Stimulated activated CD8-positive, alpha-beta memory T cell treated with anti-CD3 and anti-CD28 coated beads, Interleukin-7, amount 100 ng/mL, for 1 hour (primary cell): ENCODE measurements around the gene CD37.
A peak's percentile ranks its signal among the peaks of the same experiment; 100 is the strongest.
"Not testable (repeated sequence)": the region's sequence is repeated elsewhere in the genome, so short reads cannot be mapped to it uniquely, and the experiment has no call there.

ENCODE experiments used
- DNase-seq, 2 donors: peaks; one replicate each; pipeline ENCODE4 v3.0.0-alpha.2; 2020; ENCODE audit warnings: low read depth in 2 of 2

Gene CD37, protein sequence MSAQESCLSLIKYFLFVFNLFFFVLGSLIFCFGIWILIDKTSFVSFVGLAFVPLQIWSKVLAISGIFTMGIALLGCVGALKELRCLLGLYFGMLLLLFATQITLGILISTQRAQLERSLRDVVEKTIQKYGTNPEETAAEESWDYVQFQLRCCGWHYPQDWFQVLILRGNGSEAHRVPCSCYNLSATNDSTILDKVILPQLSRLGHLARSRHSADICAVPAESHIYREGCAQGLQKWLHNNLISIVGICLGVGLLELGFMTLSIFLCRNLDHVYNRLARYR

DNA sequence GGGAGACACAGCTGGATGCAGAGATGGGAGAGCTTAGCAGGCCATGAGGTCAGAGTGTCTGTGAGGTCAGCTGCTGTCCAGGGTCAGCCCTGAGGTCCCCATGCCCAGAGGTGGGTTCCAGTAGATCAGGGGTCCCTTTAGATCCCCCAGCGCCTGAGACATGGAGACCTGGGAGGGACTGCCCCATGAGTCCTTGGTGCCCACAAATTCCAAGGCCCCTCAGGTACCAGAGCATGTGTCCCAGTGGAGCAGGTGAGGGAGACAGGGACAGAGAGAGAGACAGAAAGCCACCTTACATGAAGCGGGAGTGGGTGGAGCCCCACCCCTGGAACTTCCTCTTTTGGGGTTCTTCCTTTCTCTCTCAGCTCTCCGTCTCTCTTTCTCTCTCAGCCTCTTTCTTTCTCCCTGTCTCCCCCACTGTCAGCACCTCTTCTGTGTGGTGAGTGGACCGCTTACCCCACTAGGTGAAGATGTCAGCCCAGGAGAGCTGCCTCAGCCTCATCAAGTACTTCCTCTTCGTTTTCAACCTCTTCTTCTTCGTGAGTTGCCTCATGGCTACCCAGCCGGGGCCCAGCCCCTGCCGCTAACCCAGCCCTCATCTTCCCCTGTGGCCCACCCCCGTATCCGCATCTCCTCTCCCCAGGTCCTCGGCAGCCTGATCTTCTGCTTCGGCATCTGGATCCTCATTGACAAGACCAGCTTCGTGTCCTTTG, at the start of gene CD37:
Gene CD37 (plus strand): TSS at position 336 of the 713 bp plus-strand sequence. CDS start 135 bp downstream, at position 471.
- peak in 1 of 2 donors; percentile 30 for DNase-seq

DNA sequence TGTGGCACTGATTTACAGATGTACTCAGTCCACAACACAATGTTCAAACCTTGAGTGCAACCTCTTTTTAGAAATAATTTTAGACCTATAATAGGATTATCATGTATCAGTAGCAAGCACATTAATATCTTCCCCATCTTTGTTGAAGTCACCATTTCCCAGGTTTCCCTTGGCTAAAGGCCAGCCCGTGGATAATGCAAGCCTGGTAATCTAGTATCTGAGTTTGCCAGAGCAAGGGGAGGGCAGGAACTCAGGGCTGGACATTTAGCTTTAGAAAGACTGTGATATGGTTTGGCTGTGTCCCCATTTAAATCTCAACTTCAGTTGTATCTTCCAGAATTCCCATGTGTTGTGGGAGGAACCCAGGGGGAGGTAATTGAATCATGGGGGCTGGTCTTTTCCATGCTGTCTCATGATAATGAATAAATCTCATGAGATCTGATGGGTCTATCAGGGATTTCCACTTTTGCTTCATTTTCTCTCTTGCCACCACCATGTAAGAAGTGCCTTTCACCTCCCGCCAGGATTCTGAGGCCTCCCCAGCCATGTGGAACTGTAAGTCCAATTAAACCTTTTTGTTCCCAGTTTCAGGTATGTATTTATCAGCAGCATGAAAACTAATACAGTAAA, 48.0 kb upstream of the CD37 start:
- DNase-seq: no peak

DNA sequence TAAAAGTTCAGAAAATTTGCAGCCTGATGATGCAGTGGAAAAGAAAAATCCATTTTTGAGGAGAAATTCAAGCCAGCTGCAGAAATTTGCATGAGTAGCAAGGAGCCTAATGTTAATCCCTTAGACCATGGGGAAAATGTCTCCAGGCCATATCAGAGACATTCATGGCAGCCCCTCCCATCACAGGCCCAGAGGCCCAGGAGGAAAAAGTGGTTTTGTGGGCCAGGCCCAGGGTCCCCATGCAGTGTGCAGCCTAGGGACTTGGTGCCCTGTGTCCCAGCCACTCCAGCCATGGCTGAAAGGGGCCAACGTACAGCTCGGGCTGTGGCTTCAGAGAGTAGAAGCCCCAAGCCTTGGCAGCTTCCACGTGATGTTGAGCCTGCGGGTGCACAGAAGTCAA, 47.0 kb upstream of the CD37 start:
- not testable (repeated sequence) for DNase-seq

DNA sequence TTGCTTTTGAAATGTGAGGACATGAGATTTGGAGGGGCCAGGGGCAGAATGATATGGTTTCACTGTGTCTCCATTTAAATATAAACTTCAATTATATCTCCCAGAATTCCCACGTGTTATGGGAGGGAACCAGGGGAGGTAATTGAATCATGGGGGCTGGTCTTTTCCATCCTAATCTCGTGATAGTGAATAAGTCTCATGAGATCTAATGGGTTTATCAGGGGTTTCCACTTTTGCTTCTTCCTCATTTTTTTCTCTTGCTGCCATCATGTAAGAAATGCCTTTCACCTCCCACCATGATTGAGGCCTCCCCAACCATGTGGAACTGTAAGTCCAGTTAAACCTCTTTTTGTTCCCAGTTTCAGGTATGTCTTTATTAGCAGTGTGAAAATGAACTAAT, 45.9 kb upstream of the CD37 start:
- DNase-seq: not testable (repeated sequence)

DNA sequence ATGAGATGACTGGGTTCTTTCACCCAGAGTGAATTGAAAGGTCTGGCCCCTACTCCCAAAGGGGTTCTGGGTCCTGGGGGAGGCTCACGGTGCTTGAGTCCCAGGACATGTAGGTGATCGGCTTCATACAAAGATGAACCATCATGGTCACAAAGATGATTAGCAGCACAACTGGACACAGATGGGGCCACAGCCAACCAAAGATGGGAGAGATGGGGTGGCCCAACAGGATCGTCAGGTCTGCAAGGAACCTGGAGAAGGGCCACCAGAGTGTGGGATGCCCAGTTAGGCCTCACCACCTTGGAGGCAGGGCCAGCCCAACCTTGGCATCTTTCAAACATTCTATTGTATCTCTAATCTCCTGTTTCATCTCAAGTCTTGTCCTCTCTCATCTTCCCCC, 44.7 kb upstream of the CD37 start:
- no peak for DNase-seq

DNA sequence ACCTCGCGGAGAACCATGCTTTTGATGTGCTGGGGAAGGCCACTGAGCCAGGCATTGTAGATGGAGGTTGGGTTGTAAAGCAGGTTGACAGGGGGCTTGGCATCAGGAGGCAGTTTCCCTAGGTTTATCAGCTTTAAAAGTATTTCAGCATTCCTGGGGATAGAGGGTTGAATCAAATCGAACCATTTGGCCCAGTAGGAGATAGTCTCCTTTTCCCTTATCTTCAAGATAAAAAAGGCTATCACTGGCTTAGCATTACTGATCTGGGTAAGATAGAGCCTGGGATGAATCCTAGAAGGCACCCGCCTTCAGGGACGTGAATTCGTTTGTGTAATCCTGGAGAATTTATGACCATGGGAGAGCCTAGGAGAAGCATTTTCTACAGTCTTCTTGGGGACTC, 40.8 kb upstream of the CD37 start:
- no peak for DNase-seq

DNA sequence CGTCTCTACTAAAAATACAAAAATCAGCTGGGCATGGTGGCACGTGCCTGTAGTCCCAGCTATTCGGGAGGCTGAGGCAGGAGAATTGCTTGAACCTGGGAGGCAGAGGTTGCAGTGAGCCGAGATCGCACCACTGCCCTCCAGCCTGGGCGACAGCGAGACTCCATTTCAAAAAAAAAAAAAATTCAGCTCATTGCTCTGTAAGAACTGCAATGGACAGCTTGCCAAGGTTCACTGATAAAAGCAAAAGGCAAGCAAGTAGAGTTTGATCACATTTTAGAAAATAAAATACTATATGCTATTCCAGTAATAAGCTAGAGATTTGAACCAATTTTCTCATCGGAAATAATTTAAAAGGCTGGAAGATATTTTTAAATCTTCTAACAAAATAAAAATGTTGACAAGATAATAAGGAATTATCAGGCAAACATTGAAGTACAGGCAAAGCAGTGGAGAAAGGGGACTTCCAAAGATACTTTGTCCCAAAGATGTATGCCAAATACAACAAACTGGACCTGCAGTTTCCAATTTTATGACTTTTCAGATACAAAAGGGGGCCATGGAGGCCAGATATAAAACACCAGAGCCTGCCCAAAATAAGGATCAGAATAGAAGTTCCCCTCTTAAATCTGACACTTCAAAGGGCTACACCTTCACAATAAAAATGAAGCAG, 39.9 kb upstream of the CD37 start:
- no peak for DNase-seq

DNA sequence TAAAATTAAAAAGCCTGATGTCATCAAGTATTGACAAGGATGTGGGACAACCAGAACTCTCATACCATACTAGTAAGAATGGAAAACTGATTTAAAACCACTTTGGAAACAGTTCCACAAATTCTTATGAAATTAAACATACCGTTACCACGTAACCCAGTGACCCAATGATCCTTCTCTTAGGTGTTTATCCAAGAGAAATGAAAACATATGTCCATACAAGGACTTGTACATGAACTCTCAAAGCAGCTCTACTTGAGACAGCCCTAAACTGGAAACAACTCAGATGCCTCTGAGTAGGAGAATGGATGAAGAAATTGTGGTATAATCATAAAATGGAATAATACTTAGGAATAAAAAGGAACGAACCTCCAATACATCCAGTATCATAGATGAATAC, 37.8 kb upstream of the CD37 start:
- DNase-seq: no peak

DNA sequence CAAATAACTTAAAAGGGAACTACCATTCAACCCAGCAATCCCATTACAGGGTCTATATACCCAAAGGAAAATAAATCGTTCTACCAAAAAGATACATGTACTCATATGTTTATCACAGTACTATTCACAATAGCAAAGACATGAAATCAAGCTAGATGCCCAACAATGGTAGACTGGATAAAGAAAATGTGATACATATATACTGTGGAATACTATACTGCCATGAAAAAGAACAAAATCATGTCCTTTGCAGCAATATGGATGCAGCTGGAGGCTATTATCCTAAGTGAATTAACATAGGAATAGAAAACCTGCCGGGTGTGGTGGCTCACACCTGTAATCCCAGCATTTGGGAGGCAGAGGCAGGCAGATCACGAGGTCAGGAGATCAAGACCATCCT, 36.6 kb upstream of the CD37 start:
- not testable (repeated sequence) for DNase-seq

DNA sequence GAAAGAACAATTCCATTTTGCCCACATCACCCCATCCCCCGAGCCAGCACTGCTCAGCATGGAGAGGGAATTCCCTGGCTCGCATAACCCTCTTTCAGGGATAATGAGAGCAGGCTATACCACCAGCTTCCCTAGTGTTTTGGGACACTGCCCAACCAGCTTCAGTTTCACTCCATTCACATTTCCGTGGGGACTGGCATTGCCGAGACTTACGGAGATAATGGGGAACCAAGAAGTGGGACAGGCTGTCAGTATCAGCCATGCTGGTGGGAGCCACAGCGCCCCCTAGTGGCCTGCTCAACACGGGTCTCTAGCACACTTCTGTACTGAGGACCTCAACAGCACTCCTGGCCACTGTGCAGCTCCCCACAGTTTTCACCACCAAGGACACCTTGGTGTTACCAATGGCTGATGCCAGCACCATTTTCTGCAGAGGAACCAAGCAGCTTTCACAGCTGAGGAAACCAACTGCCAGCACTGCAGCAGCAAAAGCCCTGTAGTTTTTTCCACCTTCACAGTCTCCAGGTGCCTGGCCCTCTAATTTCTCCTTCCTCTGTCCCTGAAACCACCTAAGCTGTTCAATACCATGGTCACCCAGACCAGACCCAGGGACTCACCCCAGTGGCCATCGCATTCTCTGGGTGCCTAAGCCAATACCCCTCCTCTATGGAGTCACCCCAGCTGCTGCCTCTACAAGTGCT, 33.9 kb upstream of the CD37 start:
- peak; percentile 41 to 72 for DNase-seq

DNA sequence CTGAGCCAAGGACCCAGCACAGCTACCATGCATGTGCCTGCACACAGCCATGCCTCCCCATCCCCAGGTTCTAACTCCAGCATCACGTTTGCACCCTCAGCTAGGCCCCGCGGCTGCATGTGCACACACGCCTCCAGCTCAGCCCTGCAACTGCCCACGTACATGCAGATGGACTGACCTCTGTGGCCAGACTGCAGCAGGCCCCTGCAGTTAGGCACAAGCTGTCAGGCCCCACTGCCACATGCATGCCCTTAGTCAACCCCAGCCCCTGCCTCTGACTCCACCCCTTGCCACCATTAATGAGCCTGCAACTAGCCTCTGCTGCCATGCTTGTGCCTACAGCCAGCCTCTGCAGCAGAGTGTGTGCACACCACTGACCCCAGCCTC, 33.3 kb upstream of the CD37 start:
- DNase-seq: no peak

DNA sequence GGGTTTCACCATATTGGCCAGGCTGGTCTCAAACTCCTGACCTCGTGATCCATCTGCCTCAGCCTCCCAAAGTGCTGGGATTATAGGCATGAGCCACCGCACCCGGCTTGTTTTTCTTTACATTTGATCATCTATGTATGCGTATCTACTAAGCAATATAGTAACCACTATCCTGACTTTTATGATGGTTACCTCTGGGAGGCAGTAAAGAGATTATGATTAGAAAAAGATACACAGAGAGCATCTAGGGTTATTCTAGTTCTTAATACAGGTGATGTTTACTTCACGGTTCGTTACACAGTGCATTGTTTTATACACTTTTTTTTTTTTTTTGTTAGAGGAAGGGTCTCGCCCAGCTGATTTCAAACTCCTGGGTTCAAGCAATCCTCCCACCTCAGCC, 28.5 kb upstream of the CD37 start:
- DNase-seq: not testable (repeated sequence)

DNA sequence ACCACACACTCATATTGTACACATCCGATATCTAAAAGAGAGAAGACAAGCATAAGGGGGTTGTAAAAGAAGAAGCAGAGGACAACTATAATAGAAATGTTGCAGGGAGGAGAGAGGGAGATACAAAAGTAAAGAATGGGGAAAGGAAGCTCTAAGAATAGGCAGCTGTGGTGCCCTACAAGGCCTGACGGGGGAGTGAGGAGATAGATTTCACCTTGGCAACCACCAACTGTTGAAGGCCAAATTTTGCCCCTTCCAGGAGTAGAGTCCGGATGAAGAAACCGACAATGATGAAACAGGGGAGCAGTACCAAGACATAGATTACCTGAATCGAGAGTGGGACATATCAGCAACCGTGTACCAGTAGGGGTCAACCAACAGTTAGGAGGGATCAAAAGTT, 26.1 kb upstream of the CD37 start:
- no peak for DNase-seq

DNA sequence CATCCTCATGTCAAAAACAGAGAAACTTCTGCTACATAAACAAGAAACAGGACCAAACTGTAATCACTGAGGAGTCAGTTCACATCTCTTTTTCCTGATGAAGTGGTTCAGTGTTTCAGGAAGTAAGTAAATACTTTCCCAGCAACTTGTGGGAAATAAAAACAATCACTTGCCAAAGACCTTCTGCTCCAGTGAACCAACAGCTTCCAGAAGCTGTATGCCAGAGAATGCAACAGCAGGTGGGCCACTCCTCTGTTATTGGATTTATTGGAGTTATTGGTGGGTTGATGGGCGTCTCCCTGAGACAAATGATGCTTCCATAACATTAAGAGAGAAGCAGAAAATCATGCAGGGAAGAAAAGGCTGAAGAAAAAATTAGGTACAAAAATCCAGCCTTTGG, 20.1 kb upstream of the CD37 start:
- no peak for DNase-seq

DNA sequence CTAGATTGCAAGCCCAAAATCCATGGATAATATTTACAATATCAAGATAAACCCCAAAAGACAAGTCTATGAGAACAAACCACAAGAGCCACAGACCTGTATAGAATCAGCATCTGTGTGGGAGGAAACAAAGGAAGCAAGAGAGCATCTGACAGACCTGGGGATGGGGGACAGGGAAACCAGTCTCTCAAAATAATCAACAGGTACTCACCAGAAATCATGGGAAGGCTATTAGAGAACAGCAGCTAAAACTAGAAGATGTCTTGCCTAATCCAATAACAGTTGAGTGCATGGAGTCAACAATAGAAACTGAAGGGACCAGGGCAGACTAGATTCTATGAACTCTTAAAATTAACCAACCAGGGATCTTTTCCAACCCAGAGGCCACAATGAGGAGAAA, 18.9 kb upstream of the CD37 start:
- DNase-seq: no peak

DNA sequence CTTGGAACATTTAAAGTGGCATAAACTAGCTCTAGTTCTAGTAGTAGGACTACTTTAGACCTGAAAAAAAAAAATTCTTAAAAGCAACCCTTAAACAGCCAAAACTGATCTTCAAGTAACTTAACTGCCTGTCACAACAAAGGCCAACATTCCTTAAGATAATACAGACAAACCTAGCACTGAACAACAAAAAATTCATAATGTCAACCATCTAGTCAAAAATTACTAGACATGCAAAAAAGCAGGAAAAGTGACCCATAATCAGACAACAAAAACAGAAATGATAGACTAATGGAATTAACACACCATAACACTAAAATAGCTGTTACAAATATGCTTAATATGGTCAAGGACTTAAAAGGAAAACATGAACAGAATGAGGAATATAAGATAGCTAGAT, 16.9 kb upstream of the CD37 start:
- DNase-seq: no peak

DNA sequence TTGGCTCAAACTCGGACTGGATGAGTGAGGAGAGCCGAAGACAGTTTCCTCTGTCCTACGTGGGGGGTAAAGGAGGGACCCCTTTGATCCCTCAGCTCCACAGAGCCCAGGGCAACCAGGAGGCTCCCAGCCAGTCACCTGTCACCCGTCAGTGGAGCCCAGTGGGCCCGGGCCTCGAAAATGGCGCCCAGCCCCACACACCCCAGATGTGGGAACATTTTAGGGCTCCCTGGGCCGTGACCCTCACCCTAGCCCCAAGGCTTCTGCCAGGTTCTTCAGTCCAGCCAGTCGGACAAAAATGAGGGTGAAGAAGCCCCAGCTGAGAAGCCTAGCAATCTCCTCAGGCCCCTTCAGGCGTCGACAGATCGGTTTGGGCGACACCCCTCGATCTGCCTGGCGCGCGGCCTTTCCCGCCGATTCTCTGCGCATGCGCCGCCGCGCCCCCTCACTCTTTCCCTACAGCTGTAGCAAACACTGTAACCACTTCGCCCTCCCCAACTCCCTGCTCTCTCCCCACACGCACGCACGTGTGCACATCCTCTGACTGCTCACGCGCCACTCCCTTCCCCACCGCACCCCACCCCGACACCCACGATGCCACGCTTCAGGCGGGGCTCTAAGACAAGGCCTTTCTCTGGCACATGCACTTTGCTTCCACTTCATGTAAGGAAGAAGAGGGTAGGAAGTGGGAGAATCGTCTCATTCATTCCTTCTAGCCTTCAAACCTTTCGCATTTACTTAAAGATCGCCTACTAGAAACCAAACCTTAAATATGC, 10.2 kb upstream of the CD37 start, which contains the start of gene SLC6A16:
Gene SLC6A16 (minus strand): TSS at position 391 of the 776 bp plus-strand sequence. CDS start 13,844 bp downstream, outside the sequence.
- DNase-seq: no peak

DNA sequence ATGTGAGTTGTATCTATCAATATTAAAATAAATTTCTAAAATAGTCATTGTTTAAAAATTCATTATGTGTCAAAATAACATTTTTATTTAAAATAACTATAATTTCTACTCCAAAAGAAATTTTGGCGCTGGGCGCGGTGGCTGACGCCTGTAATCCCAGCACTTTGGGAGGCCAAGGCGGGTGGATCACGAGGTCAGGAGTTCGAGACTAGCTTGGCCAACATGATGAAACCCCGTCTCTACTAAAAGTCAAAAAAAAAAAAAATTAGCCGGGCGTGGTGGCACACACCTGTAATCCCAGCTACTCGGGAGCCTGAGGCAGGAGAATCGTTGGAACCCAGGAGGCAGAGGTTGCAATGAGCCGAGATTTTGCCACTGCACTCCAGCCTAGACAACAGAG, 9.4 kb upstream of the CD37 start:
- DNase-seq: not testable (repeated sequence)

DNA sequence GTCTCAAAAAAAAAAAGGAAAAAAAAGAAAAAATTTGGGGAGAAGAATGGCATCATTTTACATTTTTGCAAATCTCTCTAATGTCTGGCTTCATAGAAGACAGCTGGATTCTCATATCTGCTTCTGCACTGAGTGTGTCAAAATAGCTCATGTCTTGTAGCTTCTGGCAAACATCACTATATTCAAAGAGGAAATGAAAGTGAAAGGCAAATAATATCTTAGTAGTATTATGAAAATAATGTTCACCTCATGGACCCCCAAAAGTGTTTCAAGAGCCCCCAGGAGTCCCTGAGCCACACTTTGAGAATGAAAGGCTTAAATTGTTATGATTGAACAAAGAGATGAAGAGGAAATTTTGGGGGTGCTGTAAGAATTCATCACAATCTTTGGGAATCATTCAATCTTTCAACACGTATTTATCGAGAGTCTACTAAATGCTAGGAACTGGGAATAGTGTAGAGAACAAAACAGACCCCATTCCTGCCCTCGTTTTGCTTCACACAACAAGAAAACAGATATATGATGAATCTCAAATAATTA, 9.0 kb upstream of the CD37 start:
- DNase-seq: no peak

DNA sequence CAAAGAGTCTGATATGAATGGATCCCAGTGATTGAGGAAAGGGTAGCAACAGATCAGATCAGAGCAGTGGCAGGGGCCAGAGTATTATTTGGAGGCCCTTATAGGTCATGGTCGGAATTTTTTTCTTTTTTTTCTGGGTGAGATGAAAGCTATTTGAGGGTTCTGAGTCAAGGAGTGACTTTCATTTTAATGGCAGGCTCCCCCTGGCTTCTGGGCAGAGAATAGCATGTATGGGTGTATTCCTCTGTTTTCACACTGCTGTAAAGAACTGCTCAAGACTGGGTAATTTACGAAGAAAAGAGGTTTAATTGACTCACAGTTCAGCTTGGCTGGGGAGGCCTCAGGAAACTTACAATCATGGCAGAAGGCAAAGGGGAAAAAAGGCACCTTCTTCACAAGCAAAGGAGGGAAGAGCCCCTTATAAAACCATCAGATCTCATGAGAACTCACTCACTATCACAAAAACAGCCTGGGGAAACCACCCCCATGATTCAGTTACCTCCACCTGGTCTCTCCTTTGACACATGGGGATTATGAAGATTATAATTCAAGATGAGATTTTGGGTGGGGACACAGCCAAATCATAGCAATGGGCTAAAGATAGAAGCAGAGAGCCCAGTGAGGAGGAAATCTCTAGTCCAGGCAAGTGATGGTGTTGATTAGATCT, 7.2 kb upstream of the CD37 start:
- no peak for DNase-seq
